Activated naive CD4-positive, alpha-beta T cell treated with Interleukin-2 at 50 U/mL for 16 hours (primary cell): ENCODE measurements around the gene OR51E2.
"Not testable (repeated sequence)": the region's sequence is repeated elsewhere in the genome, so short reads cannot be mapped to it uniquely, and the experiment has no call there.

Experiments used
- DNase-seq: peaks from one replicate; pipeline ENCODE4 v3.0.0-alpha.2; 2020

The OR51E2 gene

GRCh38 chr11:4697585-4697984 lies at the start of gene OR51E2:
OR51E2 (minus strand) TSS chr11:4697853; CDS start chr11:4682711, 15,142 bp downstream.
- DNase-seq = no peak

GRCh38 chr11:4740735-4741134 lies 43.1 kb upstream of the OR51E2 start:
- no peak for DNase-seq

- DNase-seq = no peak
These were observed 29.5 kb upstream of the OR51E2 start for GRCh38 chr11:4727171-4727570.

GRCh38 chr11:4722616-4723534 lies 25.2 kb upstream of the OR51E2 start:
- DNase-seq = not testable (repeated sequence)

GRCh38 chr11:4714300-4714699 lies 16.6 kb upstream of the OR51E2 start:
- no peak for DNase-seq

GRCh38 chr11:4713241-4713640 lies 15.6 kb upstream of the OR51E2 start:
- DNase-seq = no peak

GRCh38 chr11:4704790-4705334 lies 7.2 kb upstream of the OR51E2 start:
- DNase-seq = no peak

GRCh38 chr11:4704054-4704789 lies 6.6 kb upstream of the OR51E2 start, which contains the start of gene MMP26:
MMP26 (plus strand) TSS chr11:4704784.
- no peak for DNase-seq

GRCh38 chr11:4700436-4700820 lies 2.8 kb upstream of the OR51E2 start:
- DNase-seq = no peak

GRCh38 chr11:4699697-4700435 lies 2.2 kb upstream of the OR51E2 start:
- DNase-seq = no peak

- no peak for DNase-seq
These were observed 2.2 kb downstream of the OR51E2 start for GRCh38 chr11:4695442-4695841.

GRCh38 chr11:4684631-4685285 lies 12.9 kb downstream of the OR51E2 start:
- DNase-seq = no peak

- no peak for DNase-seq
These were observed 14.8 kb downstream of the OR51E2 start for GRCh38 chr11:4682623-4683419.

GRCh38 chr11:4680341-4680740 lies 17.3 kb downstream of the OR51E2 start:
- no peak for DNase-seq

GRCh38 chr11:4677948-4678347 lies 19.7 kb downstream of the OR51E2 start:
- no peak for DNase-seq

GRCh38 chr11:4673781-4674180 lies 23.9 kb downstream of the OR51E2 start:
- DNase-seq = no peak

GRCh38 chr11:4672470-4672869 lies 25.2 kb downstream of the OR51E2 start:
- DNase-seq = no peak

- DNase-seq = no peak
These were observed 25.9 kb downstream of the OR51E2 start for GRCh38 chr11:4671741-4672140.

GRCh38 chr11:4665424-4665823 lies 32.2 kb downstream of the OR51E2 start:
- DNase-seq = no peak

- no peak for DNase-seq
These were observed 32.9 kb downstream of the OR51E2 start for GRCh38 chr11:4664786-4665185.

GRCh38 chr11:4664183-4664582 lies 33.5 kb downstream of the OR51E2 start:
- DNase-seq = no peak

- no peak for DNase-seq
These were observed 34.8 kb downstream of the OR51E2 start for GRCh38 chr11:4662876-4663275.
